ENCODE data around the gene ZBTB6. TPM values are rescaled to one million over a fixed set of nuclear protein-coding genes. Genes with fewer than 3 reads are reported as not detected.
"Not testable (repeated sequence)": the region's sequence is repeated elsewhere in the genome, so short reads cannot be mapped to it uniquely, and the experiment has no call there.

ZBTB6 gene
- polyA plus RNA-seq, 1 donor (not counting 4 experiments of a cell fraction or from before 2014, with no cell fraction given): 7.3 TPM

DNA sequence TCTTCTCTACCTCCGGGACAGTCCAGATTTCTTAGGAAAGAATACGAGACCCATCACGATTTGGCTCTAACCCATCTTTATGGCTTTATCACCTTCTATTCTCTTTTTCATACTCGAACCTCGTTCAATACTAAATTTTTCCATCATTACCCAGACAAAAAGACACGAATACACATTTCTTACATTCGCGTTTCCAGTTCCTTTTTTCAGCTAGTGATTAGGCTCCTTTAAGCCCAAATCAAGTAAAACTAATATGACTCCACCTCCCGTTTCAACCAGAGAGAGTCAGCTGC lies 506 bp downstream of the ZBTB6 start:
- DNase-seq (ENCODE audit: low read depth, low spot score): no peak
- no peaks in the 10 kb centered on the region for H3K27me3 ChIP-seq (ENCODE audit: control insufficient read depth, extremely low read depth, insufficient read depth, low read length)
- no peak for TF ChIP-seq EZH2 (IDR thresholded peaks at IDR 0.05; ENCODE audit: low read length)
- TF ChIP-seq, protein P1, sequence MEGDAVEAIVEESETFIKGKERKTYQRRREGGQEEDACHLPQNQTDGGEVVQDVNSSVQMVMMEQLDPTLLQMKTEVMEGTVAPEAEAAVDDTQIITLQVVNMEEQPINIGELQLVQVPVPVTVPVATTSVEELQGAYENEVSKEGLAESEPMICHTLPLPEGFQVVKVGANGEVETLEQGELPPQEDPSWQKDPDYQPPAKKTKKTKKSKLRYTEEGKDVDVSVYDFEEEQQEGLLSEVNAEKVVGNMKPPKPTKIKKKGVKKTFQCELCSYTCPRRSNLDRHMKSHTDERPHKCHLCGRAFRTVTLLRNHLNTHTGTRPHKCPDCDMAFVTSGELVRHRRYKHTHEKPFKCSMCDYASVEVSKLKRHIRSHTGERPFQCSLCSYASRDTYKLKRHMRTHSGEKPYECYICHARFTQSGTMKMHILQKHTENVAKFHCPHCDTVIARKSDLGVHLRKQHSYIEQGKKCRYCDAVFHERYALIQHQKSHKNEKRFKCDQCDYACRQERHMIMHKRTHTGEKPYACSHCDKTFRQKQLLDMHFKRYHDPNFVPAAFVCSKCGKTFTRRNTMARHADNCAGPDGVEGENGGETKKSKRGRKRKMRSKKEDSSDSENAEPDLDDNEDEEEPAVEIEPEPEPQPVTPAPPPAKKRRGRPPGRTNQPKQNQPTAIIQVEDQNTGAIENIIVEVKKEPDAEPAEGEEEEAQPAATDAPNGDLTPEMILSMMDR (optimal IDR thresholded peaks at IDR 0.05 in 1 of 3, IDR thresholded peaks at IDR 0.05 in 1 of 3, conservative IDR thresholded peaks at IDR 0.05 in 1 of 3; ENCODE audit: extremely low read depth in 1 of 3, insufficient read depth in 2 of 3, low read length in 3 of 3): no peak
- peak overlapping the region; percentile 84 for H3K27ac ChIP-seq (ENCODE audit: control insufficient read depth, insufficient read depth, low read length)
- FAIRE-seq: no peak
- H3K9ac ChIP-seq (ENCODE audit: control insufficient read depth, extremely low read depth, insufficient read depth, low read length): peak overlapping the region; percentile 89
- H4K20me1 ChIP-seq (ENCODE audit: control insufficient read depth, extremely low read depth, insufficient read depth, low read length): no peaks in the 10 kb centered on the region
- peak overlapping the region; percentile 86 for H3K4me2 ChIP-seq (ENCODE audit: control insufficient read depth, extremely low read depth, insufficient read depth, low read depth, low read length)
- peak overlapping the region; percentile 96 for H2AFZ ChIP-seq (ENCODE audit: control insufficient read depth, low read length)
- dilution Hi-C loops (cut with MboI; ENCODE audit: extremely low pct_ligation_motif_present, low sequenced_read_pairs): no loop called here
- peaks cover 36% of the 10 kb centered on the region for H3K79me2 ChIP-seq (ENCODE audit: control insufficient read depth, insufficient read depth, low read length)
- peak overlapping the region; percentile 59 to 82 (median 78) for H3K4me3 ChIP-seq (ENCODE audit: control insufficient read depth in 2 of 3, extremely low read depth in 1 of 3, insufficient read depth in 2 of 3, low read depth in 1 of 3, low read length in 3 of 3)
- H3K4me1 ChIP-seq (ENCODE audit: control insufficient read depth, extremely low read depth, insufficient read depth, low read length): peaks cover 7% of the 10 kb centered on the region
- no peaks in the 10 kb centered on the region for H3K9me1 ChIP-seq (ENCODE audit: control insufficient read depth, extremely low read depth, insufficient read depth, low read length)
- H3K9me3 ChIP-seq (ENCODE audit: control insufficient read depth, low read depth, low read length): no peaks in the 10 kb centered on the region
- H3K36me3 ChIP-seq (ENCODE audit: control insufficient read depth in 2 of 2, extremely low read depth in 1 of 2, insufficient read depth in 2 of 2, low read length in 2 of 2): peaks cover 6 to 16% of the 10 kb centered on the region in 2 experiments

DNA sequence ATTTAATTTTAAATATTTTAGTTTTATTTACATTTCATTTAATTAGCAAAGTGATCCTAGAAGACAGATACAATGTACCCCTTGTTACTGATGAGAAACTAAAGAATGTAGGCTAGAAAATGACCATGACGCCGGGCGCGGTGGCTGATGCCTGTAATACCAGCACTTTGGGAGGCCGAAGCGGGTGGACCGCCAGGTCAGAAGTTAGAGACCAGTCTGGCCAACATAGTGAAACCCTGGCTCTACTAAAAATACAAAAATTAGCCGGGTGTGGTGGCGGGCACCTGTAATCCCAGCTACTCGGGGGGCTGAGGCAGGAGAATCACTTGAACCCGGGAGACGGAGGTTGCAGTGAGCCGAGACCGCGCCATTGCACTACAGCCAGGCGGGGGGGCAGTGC lies 7.0 kb downstream of the ZBTB6 start:
- peaks cover 13% of the 10 kb centered on the region for H3K4me1 ChIP-seq (ENCODE audit: control insufficient read depth, extremely low read depth, insufficient read depth, low read length)
- peaks cover 56% of the 10 kb centered on the region for H3K79me2 ChIP-seq (ENCODE audit: control insufficient read depth, insufficient read depth, low read length)
- H3K9me1 ChIP-seq (ENCODE audit: control insufficient read depth, extremely low read depth, insufficient read depth, low read length); H3K27ac ChIP-seq (ENCODE audit: control insufficient read depth, insufficient read depth, low read length); H2AFZ ChIP-seq (ENCODE audit: control insufficient read depth, low read length); H3K4me3 ChIP-seq (ENCODE audit: control insufficient read depth in 2 of 3, extremely low read depth in 1 of 3, insufficient read depth in 2 of 3, low read depth in 1 of 3, low read length in 3 of 3); H3K27me3 ChIP-seq (ENCODE audit: control insufficient read depth, extremely low read depth, insufficient read depth, low read length); DNase-seq (ENCODE audit: low read depth, low spot score); H3K36me3 ChIP-seq (ENCODE audit: control insufficient read depth in 2 of 2, extremely low read depth in 1 of 2, insufficient read depth in 2 of 2, low read length in 2 of 2); FAIRE-seq; dilution Hi-C loops (cut with MboI; ENCODE audit: extremely low pct_ligation_motif_present, low sequenced_read_pairs); H3K9ac ChIP-seq (ENCODE audit: control insufficient read depth, extremely low read depth, insufficient read depth, low read length); H3K4me2 ChIP-seq (ENCODE audit: control insufficient read depth, extremely low read depth, insufficient read depth, low read depth, low read length); H3K9me3 ChIP-seq (ENCODE audit: control insufficient read depth, low read depth, low read length); H4K20me1 ChIP-seq (ENCODE audit: control insufficient read depth, extremely low read depth, insufficient read depth, low read length): not testable (repeated sequence)

Measured in keratinocyte (primary cell).